Activated T-helper 1 cell treated with anti-CD3 and anti-CD28 coated beads, Interleukin-12 subunit alpha, Interleukin-12 subunit beta, Interleukin-2, Interleukin-4 antibody, amounts not matched to agents 30 ng/mL and 10 ng/mL and 1 ng/mL, durations not matched to agents 14 hours and 24 hours and 36 hours (primary cell): ENCODE data around the gene MAPT. TPM values are rescaled to one million over a fixed set of nuclear protein-coding genes. Genes with fewer than 3 reads are reported as not detected.

Source experiments
- DNase-seq: peaks from one replicate; pipeline ENCODE4 v3.0.0; 2021; ENCODE audit warnings: low spot score
- H3K27ac Mint-ChIP-seq: one replicate; pipeline ENCODE4 v1.8.0; 2021; ENCODE audit warnings: mild to moderate bottlenecking, mixed read lengths
- H3K27me3 Mint-ChIP-seq: one replicate; pipeline ENCODE4 v1.8.0; 2022; ENCODE audit warnings: mild to moderate bottlenecking, moderate library complexity, mixed read lengths; ENCODE audit not compliant: insufficient read depth
- H3K36me3 Mint-ChIP-seq: one replicate; pipeline ENCODE4 v1.8.0; 2021; ENCODE audit warnings: low read depth, mixed read lengths
- H3K4me1 Mint-ChIP-seq: one replicate; pipeline ENCODE4 v1.8.0; 2021; ENCODE audit warnings: low read depth, mixed read lengths
- H3K4me3 Mint-ChIP-seq: one replicate; pipeline ENCODE4 v1.8.0; 2021; ENCODE audit warnings: mild to moderate bottlenecking, moderate library complexity, mixed read lengths
- H3K9me3 Mint-ChIP-seq: one replicate; pipeline ENCODE4 v1.8.0; 2021; ENCODE audit warnings: mixed read lengths
- intact Hi-C: fragments of 100-400 bp; cut with micrococcal nuclease; formaldehyde crosslinking; loops from one replicate; pipeline ENCODE4 v1.15.1; 2024
- total RNA-seq: library from RNA; stranded (reverse); gene quantifications from 2 replicates; pipeline ENCODE4 v1.2.3, GENCODE V29; 2022

Gene MAPT
- total RNA-seq, 1 donor from 2014 or later: 1.1 TPM

DNA sequence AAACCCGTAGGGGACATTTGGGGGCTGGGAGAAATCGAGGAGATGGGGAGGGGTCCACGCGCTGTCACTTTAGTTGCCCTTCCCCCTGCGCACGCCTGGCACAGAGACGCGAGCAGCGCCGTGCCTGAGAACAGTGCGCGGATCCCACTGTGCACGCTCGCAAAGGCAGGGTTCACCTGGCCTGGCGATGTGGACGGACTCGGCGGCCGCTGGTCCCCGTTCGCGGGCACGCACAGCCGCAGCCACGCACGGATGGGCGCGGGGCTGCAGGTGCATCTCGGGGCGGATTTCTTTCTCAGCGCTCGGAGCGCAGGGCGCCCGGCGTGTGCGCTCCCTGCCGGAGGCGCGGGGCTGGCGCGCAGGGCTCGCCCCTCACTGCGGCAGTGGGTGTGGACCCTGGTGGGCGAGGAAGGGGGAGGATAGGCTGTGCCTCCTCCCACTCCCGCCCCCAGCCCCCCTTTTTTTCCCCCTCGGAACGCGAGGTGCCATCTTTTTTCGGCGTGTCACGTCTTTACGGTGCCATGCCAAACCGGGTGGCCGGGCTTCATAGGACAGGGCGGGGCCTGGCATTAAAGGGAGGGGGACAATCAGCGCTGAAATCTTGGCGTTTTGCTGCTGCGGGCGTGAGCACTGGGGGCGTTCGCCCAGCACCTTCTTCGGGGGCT lies 1.1 kb downstream of the MAPT start:
- H3K27me3 Mint-ChIP-seq: peaks cover 63% of the 10 kb centered on the region
- intact Hi-C loops: loop anchor here (10.0 kb wide), 1 partner anchor 369 kb away; no protein-coding TSS in a partner anchor
- no peaks in the 10 kb centered on the region for H3K36me3 Mint-ChIP-seq
- no peaks in the 10 kb centered on the region for H3K9me3 Mint-ChIP-seq
- peaks cover 5% of the 10 kb centered on the region for H3K4me1 Mint-ChIP-seq
- DNase-seq: no peak
- no peak overlapping the region for H3K27ac Mint-ChIP-seq
- H3K4me3 Mint-ChIP-seq: peak overlapping the region; percentile 74

- H3K36me3 Mint-ChIP-seq: no peaks in the 10 kb centered on the region
- H3K27ac Mint-ChIP-seq: no peak overlapping the region
- peaks cover 5% of the 10 kb centered on the region for H3K4me1 Mint-ChIP-seq
- peak overlapping the region; percentile 64 for H3K4me3 Mint-ChIP-seq
- intact Hi-C loops: loop anchor here (10.0 kb wide), 1 partner anchor 369 kb away; no protein-coding TSS in a partner anchor
- no peaks in the 10 kb centered on the region for H3K9me3 Mint-ChIP-seq
- no peak for DNase-seq
- peaks cover 60% of the 10 kb centered on the region for H3K27me3 Mint-ChIP-seq
Observed at GRCh38 chr17:45895969-45896785, 1.8 kb downstream of the MAPT start.

DNA sequence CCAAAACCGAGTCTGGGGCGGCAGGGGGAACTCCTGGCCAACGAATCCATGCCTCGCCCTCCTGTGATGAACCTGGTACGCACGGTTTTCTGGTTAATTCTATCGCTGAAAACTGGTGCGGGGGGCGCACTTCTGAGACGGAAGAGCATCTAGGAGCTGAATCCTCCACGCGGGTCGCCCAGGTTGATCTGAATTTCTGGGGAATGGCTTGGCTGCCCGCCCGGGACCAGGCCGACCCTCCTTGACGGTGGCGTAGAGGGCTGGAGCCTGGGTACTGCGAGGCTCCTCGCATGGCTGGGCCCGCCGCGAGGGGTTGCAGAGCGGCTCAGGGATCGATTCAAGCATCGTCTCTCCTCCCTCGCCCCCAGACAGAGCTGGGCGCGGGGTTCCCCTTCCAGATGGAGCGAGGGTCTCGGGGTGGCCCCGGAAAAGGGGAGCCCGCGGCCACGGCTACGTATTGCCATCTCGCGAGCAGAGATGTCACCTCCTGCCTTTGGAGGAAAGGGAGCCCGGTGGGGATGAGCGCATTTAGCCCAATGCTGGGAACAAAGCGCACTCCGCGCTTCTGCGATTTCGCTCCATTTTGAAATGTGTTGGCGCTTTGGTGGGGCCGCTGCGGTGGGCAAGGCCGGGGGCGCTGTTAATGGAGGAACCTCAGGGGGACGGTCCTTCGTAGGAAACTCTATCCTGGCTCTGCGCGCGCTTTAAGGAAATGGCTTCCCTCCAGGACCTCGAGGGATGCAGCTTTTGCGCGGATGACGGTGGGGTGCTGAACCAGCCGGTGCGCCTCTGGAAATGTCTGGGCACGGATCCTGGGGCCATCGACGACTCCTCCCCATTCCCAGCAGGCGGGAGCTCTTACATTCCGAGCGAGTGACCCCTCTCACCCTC lies 2.7 kb downstream of the MAPT start:
- Mint-ChIP-seq H3K27me3 (peaks cover 55% of the 10 kb centered on the region), H3K4me1 (peaks cover 5% of the 10 kb centered on the region), H3K4me3 (no peak overlapping the region), H3K27ac (no peak overlapping the region), H3K9me3 (no peaks in the 10 kb centered on the region), H3K36me3 (no peaks in the 10 kb centered on the region)
- DNase-seq: no peak
- intact Hi-C loops: loop anchor here (10.0 kb wide), 1 partner anchor 368 kb away; no protein-coding TSS in a partner anchor

DNA sequence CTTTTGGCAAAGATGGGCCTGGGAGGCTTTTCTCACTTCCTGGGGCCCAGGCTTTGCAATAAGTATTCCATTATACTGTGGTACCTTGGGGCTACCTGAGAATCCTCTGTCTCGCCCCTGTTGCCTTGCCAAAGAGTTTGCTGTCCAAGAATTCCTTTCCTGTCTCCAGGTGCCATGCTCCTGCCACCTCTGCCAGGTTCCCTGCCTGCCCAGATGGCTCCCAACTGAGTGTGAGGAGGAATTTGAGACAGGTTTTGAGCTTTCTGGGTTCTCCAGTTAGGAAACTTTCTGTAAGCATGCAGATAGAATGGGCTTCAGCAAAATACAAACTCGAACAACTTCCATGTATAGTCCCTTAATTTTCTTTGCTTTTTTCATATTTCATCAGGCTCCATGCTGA lies 5.8 kb downstream of the MAPT start:
- Mint-ChIP-seq H3K27me3 (peaks cover 42% of the 10 kb centered on the region), H3K9me3 (no peaks in the 10 kb centered on the region), H3K4me1 (no peaks in the 10 kb centered on the region), H3K36me3 (no peaks in the 10 kb centered on the region), H3K4me3 (no peak overlapping the region), H3K27ac (no peak overlapping the region)
- intact Hi-C loops: no loop called here
- DNase-seq: no peak

DNA sequence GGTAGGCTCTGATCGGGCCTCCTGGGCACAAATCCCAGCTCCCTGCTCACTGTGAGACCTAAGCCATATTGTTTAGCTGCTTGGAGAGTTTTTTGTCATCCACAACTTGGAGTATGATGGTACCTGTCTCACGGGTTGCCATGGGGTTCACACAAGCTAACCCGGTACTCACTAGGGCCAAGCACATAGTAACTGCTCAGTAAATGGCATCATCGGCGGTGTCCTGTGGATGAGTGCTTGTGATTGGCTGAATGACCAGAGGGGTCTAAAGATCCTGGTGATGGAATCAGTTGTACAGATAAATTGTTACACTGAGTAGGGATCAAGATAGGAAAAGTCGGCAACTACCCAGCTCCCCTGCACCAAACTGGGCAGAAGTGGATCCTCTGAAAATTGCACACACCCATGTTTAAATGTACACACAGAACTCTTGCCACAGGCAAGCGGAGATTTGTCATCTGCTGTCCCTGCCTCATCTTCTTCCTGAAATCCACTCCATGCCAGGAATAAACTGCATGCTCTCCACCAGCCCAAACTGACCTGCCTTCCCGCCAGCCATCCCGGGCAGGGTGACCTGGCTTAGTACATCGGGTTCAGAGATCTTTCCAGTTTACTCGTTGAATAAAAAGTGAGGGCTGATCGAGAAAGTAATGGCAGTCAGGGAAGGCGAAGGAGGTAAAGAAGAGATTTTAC lies 6.5 kb downstream of the MAPT start:
- no peak overlapping the region for H3K27ac Mint-ChIP-seq
- intact Hi-C loops: no loop called here
- DNase-seq: no peak
- no peak overlapping the region for H3K4me3 Mint-ChIP-seq
- no peaks in the 10 kb centered on the region for H3K4me1 Mint-ChIP-seq
- H3K9me3 Mint-ChIP-seq: no peaks in the 10 kb centered on the region
- no peaks in the 10 kb centered on the region for H3K36me3 Mint-ChIP-seq
- H3K27me3 Mint-ChIP-seq: peaks cover 43% of the 10 kb centered on the region

- intact Hi-C loops: no loop called here
- H3K4me3 Mint-ChIP-seq: no peak overlapping the region
- peaks cover 11% of the 10 kb centered on the region for H3K4me1 Mint-ChIP-seq
- H3K27ac Mint-ChIP-seq: no peak overlapping the region
- H3K9me3 Mint-ChIP-seq: no peaks in the 10 kb centered on the region
- peaks cover 43% of the 10 kb centered on the region for H3K27me3 Mint-ChIP-seq
- DNase-seq: no peak
- no peaks in the 10 kb centered on the region for H3K36me3 Mint-ChIP-seq
Observed at GRCh38 chr17:45902892-45903346, 8.6 kb downstream of the MAPT start.

GRCh38 chr17:45904866-45905265 lies 10.5 kb downstream of the MAPT start:
- H3K36me3 Mint-ChIP-seq: no peaks in the 10 kb centered on the region
- no peak overlapping the region for H3K27ac Mint-ChIP-seq
- no peak overlapping the region for H3K4me3 Mint-ChIP-seq
- H3K4me1 Mint-ChIP-seq: peaks cover 20% of the 10 kb centered on the region
- H3K9me3 Mint-ChIP-seq: no peaks in the 10 kb centered on the region
- no peak for DNase-seq
- intact Hi-C loops: loop anchor here (5.0 kb wide), 1 partner anchor 42 kb away; no protein-coding TSS in a partner anchor
- H3K27me3 Mint-ChIP-seq: peaks cover 28% of the 10 kb centered on the region

DNA sequence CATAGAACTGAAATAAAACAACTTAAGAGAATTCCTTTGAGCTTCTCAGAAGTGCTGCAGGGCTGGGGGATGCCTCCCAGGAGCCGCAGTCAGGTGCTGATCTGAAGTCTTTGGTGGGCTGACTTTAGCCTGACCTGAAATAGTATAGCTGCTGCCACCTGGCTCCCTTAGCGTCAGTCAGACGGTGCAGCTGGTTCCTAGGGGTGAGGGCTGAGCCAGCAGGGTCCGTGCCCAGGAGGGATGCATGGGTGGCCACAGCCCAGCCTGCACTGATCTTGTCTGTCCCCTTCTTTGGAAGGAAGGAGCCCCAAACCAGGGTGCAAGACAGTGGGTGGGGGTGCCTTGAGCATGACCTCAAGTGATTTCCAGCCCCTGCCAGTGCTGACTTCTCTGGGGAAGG lies 11.5 kb downstream of the MAPT start:
- intact Hi-C loops: loop anchor here (5.0 kb wide), 1 partner anchor 41 kb away; no protein-coding TSS in a partner anchor
- no peaks in the 10 kb centered on the region for H3K9me3 Mint-ChIP-seq
- H3K27ac Mint-ChIP-seq: no peak overlapping the region
- no peak overlapping the region for H3K4me3 Mint-ChIP-seq
- H3K4me1 Mint-ChIP-seq: peaks cover 20% of the 10 kb centered on the region
- no peak for DNase-seq
- no peaks in the 10 kb centered on the region for H3K36me3 Mint-ChIP-seq
- H3K27me3 Mint-ChIP-seq: peaks cover 24% of the 10 kb centered on the region

GRCh38 chr17:45906237-45906636 lies 11.9 kb downstream of the MAPT start:
- no peaks in the 10 kb centered on the region for H3K9me3 Mint-ChIP-seq
- DNase-seq: no peak
- no peak overlapping the region for H3K4me3 Mint-ChIP-seq
- intact Hi-C loops: loop anchor here (5.0 kb wide), 1 partner anchor 41 kb away; no protein-coding TSS in a partner anchor
- no peak overlapping the region for H3K27ac Mint-ChIP-seq
- H3K36me3 Mint-ChIP-seq: no peaks in the 10 kb centered on the region
- H3K4me1 Mint-ChIP-seq: peaks cover 20% of the 10 kb centered on the region
- peaks cover 24% of the 10 kb centered on the region for H3K27me3 Mint-ChIP-seq

GRCh38 chr17:45906927-45907622 lies 12.7 kb downstream of the MAPT start:
- H3K36me3 Mint-ChIP-seq: peaks cover under 1% of the 10 kb centered on the region

GRCh38 chr17:45907750-45908395 lies 13.5 kb downstream of the MAPT start:
- Mint-ChIP-seq H3K9me3 (peaks cover 6% of the 10 kb centered on the region), H3K27ac (no peak overlapping the region), H3K27me3 (peaks cover 25% of the 10 kb centered on the region), H3K4me1 (peaks cover 20% of the 10 kb centered on the region), H3K36me3 (peaks cover 2% of the 10 kb centered on the region), H3K4me3 (no peak overlapping the region)
- no peak for DNase-seq
- intact Hi-C loops: loop anchor here (5.0 kb wide), 1 partner anchor 39 kb away; no protein-coding TSS in a partner anchor

More at GRCh38 chr17:45906927-45907622, 12.7 kb downstream of the MAPT start:
- Mint-ChIP-seq H3K4me3 (no peak overlapping the region), H3K9me3 (peaks cover 2% of the 10 kb centered on the region), H3K4me1 (peaks cover 20% of the 10 kb centered on the region), H3K27me3 (peaks cover 23% of the 10 kb centered on the region), H3K27ac (no peak overlapping the region)
- no peak for DNase-seq
- intact Hi-C loops: loop anchor here (5.0 kb wide), 1 partner anchor 40 kb away; no protein-coding TSS in a partner anchor
